Measurements from ENCODE around the gene ZFHX2. TPM values are rescaled to one million over a fixed set of nuclear protein-coding genes. Genes with fewer than 3 reads are reported as not detected.

The ZFHX2 gene
- polyA plus RNA-seq, 1 of the 3 experiments (the other 2 are of a cell fraction): 0.77 TPM

GRCh38 chr14:23567186-23568020 is 15.8 kb upstream of the ZFHX2 start, which contains the start of gene AP1G2 (continued):
- TF ChIP-seq EZH2phosphoT487 (IDR thresholded peaks at IDR 0.05; ENCODE audit: borderline replicate concordance, low read depth) (no peak), TEAD4 (IDR thresholded peaks at IDR 0.05; ENCODE audit: borderline replicate concordance, insufficient read depth) (no peak), USF2 (IDR thresholded peaks at IDR 0.05; ENCODE audit: borderline replicate concordance, low read depth, low read length) (no peak), USF1 (IDR thresholded peaks at IDR 0.05; ENCODE audit: borderline replicate concordance, low read depth) (no peak), MAX (IDR thresholded peaks at IDR 0.05; ENCODE audit: low read depth) (peak; percentile 88), GATA2 (CRISPR knock-in tag; IDR thresholded peaks at IDR 0.05) (no peak), PBX3 (IDR thresholded peaks at IDR 0.05) (peak; percentile 24; the same call in 1 of the 2 replicates), FOXJ3 (CRISPR knock-in tag; IDR thresholded peaks at IDR 0.05) (peak; percentile 14; the same call in 1 of the 2 replicates), MXI1 (IDR thresholded peaks at IDR 0.05; ENCODE audit: low read depth, low read length) (peak; percentile 46; the same call in 1 of the 2 replicates), EP300 (IDR thresholded peaks at IDR 0.05; ENCODE audit: borderline replicate concordance in 1 of 2, low read depth in 1 of 2, low read length in 1 of 2) (no peak), FOXM1 (IDR thresholded peaks at IDR 0.05; ENCODE audit: low read depth) (no peak), MEF2A (IDR thresholded peaks at IDR 0.05; ENCODE audit: borderline replicate concordance, low read depth) (no peak), RFX5 (IDR thresholded peaks at IDR 0.05; ENCODE audit: low read length) (no peak), SMC3 (IDR thresholded peaks at IDR 0.05; ENCODE audit: low read depth, low read length) (no peak), POLR2AphosphoS5 (IDR thresholded peaks at IDR 0.05; ENCODE audit: low read depth, low read length) (peak; percentile 94), RAD21 (IDR thresholded peaks at IDR 0.05; ENCODE audit: low read length) (no peak), TCF12 (IDR thresholded peaks at IDR 0.05) (no peak), ZBTB33 (IDR thresholded peaks at IDR 0.05; ENCODE audit: borderline replicate concordance, low read depth) (peak; percentile 9; the same call in 1 of the 2 replicates), YY1 (IDR thresholded peaks at IDR 0.05; ENCODE audit: low read depth) (0 out of 2 replicates have a peak, but pooled peaks have one; percentile 11), FOSL2 (IDR thresholded peaks at IDR 0.05; ENCODE audit: borderline replicate concordance, low read depth) (no peak)

Measured in SK-N-SH (cell line).